SU-DHL-6 (cell line): ENCODE data around the gene DHX15.

Experiments
- CTCF ChIP-seq: fragments of 200-600 bp; sonication (generic); IDR thresholded peaks from one replicate; pipeline ENCODE4 v1.5.1; 2017; ENCODE audit warnings: antibody characterized with exemption, mild to moderate bottlenecking, low read length, moderate library complexity; ENCODE audit not compliant: insufficient read depth, poor library complexity, severe bottlenecking
- EZH2phosphoT487 ChIP-seq: fragments of 200-600 bp; sonication (generic), shearing (Covaris generic); conservative IDR thresholded peaks from 2 replicates; pipeline ENCODE4 v1.6.1; 2018; ENCODE audit warnings: mild to moderate bottlenecking, antibody characterized with exemption, low read length, moderate library complexity, mixed read lengths

- TF ChIP-seq CTCF (no peak), EZH2phosphoT487 (no peak)
Observed at GRCh38 chr4:24497221-24497620, 87.1 kb downstream of the DHX15 start.
